ENCODE measurements around the gene RPTOR. TPM values are rescaled to one million over a fixed set of nuclear protein-coding genes. Genes with fewer than 3 reads are reported as not detected.

RPTOR gene
- polyA plus RNA-seq, 1 of the 3 experiments (the other 2 are of a cell fraction), result 14.9 TPM

GRCh38 chr17:80528536-80528935 lies 16.1 kb upstream of the RPTOR start:
- CTCF ChIA-PET, result interaction anchor here (0.7 to 1.3 kb wide), 2 partner anchors 92 to 409 kb away, joined by 3 read pairs; no protein-coding TSS in a partner anchor
- no peak overlapping the region for H3K4me3 ChIP-seq (ENCODE audit: low read depth in 2 of 2, low read length in 1 of 2)

DNA sequence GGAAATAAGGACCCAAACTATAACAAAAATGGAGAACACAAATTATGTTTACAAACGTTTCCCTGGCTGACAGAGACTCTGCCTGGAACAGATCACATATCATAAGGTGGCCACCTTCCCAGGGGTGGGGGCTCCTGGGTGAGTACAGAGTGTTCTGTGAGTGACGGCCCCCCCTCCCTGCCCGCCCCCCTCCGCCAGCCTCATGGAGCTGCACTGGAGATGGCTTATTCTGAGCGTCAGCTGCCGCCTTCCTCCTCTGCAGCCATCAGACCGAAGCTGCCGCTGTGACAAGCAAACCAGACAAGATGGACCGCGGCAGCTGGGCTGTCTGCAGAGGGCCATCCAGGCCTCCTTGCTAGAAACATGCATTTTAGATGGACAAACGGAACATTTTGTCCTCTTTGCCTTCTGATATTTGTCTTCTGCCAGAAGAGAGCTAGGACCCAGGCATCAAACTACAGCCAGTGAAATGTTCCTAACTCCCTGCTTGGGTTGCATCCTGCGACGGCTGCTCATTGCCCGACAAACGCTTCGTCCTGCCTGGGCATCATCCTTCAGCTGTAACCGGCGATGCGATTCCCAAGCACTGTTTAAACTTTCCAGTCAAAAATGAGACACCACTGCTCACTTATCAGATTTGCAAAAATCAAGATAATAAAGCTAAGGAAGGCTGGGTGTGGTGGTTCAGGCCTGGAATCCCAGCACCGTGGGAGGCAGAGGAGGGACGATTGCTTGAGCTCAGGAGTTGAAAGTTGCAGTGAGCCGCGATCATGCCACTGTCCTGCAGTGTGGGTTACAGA lies 15.3 kb upstream of the RPTOR start:
- Histone ChIP-seq H3K4me1 (ENCODE audit: control insufficient read depth in 1 of 2, insufficient read depth in 2 of 2, low read depth in 1 of 2, low read length in 1 of 2) (peaks cover 5% of the 10 kb centered on the region in 2 experiments; a peak in 2 of 4 replicates), H3K27me3 (ENCODE audit: insufficient read depth) (no peaks in the 10 kb centered on the region), H3K9me2 (no peaks in the 10 kb centered on the region), H2AFZ (ENCODE audit: low read depth) (no peak overlapping the region), H3K4me3 (ENCODE audit: low read depth in 2 of 2, low read length in 1 of 2) (no peak overlapping the region), H3K4me2 (no peak overlapping the region), H3K36me3 (replicated peaks in 1 of 2; ENCODE audit: control insufficient read depth in 1 of 2, insufficient read depth in 2 of 2, low read length in 1 of 2) (no peaks in the 10 kb centered on the region), H3F3A (replicated peaks; ENCODE audit: insufficient read depth) (no peaks in the 10 kb centered on the region), H3K9me3 (no peaks in the 10 kb centered on the region), H3K79me2 (ENCODE audit: insufficient read depth) (no peaks in the 10 kb centered on the region), H3K9ac (no peak overlapping the region), H3K27ac (ENCODE audit: low read depth in 2 of 2, low read length in 1 of 2) (no peak overlapping the region), H4K20me1 (ENCODE audit: insufficient read depth) (no peaks in the 10 kb centered on the region)
- WGBS (ENCODE audit: low lambda C conversion rate), result 75% methylated on average over 16 of the region's 23 CpGs
- peak; percentile 40 for DNase-seq
- ChIA-PET CTCF (interaction anchor here (0.7 to 1.3 kb wide), 3 partner anchors 46 to 408 kb away, joined by 3 read pairs; no protein-coding TSS in a partner anchor), POLR2A (interaction anchor here (0.8 to 0.9 kb wide), 2 partner anchors 15 to 75 kb away, joined by 3 read pairs; partner anchors contain the start of gene RPTOR)
- TF ChIP-seq, protein P1, sequence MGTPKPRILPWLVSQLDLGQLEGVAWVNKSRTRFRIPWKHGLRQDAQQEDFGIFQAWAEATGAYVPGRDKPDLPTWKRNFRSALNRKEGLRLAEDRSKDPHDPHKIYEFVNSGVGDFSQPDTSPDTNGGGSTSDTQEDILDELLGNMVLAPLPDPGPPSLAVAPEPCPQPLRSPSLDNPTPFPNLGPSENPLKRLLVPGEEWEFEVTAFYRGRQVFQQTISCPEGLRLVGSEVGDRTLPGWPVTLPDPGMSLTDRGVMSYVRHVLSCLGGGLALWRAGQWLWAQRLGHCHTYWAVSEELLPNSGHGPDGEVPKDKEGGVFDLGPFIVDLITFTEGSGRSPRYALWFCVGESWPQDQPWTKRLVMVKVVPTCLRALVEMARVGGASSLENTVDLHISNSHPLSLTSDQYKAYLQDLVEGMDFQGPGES (IDR thresholded peaks at IDR 0.05; ENCODE audit: low read depth, low read length), result no peak

More at GRCh38 chr17:80528536-80528935, 16.1 kb upstream of the RPTOR start:
- POLR2A ChIA-PET, result no interaction called here
- Histone ChIP-seq H3K9me3 (no peaks in the 10 kb centered on the region), H3K27ac (ENCODE audit: low read depth in 2 of 2, low read length in 1 of 2) (no peak overlapping the region), H3K27me3 (ENCODE audit: insufficient read depth) (no peaks in the 10 kb centered on the region), H2AFZ (ENCODE audit: low read depth) (no peak overlapping the region), H3K79me2 (ENCODE audit: insufficient read depth) (no peaks in the 10 kb centered on the region), H3K36me3 (replicated peaks in 1 of 2; ENCODE audit: control insufficient read depth in 1 of 2, insufficient read depth in 2 of 2, low read length in 1 of 2) (no peaks in the 10 kb centered on the region), H3K4me1 (ENCODE audit: control insufficient read depth in 1 of 2, insufficient read depth in 2 of 2, low read depth in 1 of 2, low read length in 1 of 2) (peaks cover 5 to 9% of the 10 kb centered on the region in 2 experiments; a peak in 2 of 4 replicates), H3K4me2 (no peak overlapping the region), H3K9me2 (no peaks in the 10 kb centered on the region), H3K9ac (no peak overlapping the region), H3F3A (replicated peaks; ENCODE audit: insufficient read depth) (no peaks in the 10 kb centered on the region), H4K20me1 (ENCODE audit: insufficient read depth) (no peaks in the 10 kb centered on the region)
- TF ChIP-seq, protein P2, sequence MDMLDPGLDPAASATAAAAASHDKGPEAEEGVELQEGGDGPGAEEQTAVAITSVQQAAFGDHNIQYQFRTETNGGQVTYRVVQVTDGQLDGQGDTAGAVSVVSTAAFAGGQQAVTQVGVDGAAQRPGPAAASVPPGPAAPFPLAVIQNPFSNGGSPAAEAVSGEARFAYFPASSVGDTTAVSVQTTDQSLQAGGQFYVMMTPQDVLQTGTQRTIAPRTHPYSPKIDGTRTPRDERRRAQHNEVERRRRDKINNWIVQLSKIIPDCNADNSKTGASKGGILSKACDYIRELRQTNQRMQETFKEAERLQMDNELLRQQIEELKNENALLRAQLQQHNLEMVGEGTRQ (IDR thresholded peaks at IDR 0.05; ENCODE audit: borderline replicate concordance, low read depth, low read length), result no peak
- TF ChIP-seq RXRA (IDR thresholded peaks at IDR 0.05; ENCODE audit: borderline replicate concordance, low read depth) (no peak), TAF1 (IDR thresholded peaks at IDR 0.05; ENCODE audit: borderline replicate concordance, low read depth, low read length) (no peak)
- DNase-seq, result peak; percentile 37
- WGBS (ENCODE audit: low lambda C conversion rate), result 75% methylated on average over 8 of the region's 8 CpGs

DNA sequence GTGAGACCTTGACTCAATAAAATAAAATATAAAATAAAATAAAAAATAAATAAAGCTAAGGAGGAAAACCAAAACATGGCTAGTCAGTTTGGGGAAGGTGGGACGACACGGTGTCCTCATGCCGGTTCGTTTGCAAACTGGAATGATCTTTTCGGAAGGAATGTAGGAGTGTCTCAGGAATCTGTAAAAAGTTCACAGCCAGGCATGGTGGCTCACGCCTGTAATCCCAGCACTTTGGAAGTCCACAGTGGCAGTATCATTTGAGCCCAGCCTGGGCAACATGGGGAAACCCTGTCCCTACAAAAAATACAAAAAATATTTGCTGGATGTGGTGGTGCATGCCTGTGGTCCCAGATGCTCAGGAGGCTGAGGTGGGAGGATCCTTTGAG lies 14.7 kb upstream of the RPTOR start:
- H3K4me3 ChIP-seq (ENCODE audit: low read depth in 2 of 2, low read length in 1 of 2), result no peak overlapping the region
- no peaks in the 10 kb centered on the region for H3K36me3 ChIP-seq (replicated peaks in 1 of 2; ENCODE audit: control insufficient read depth in 1 of 2, insufficient read depth in 2 of 2, low read length in 1 of 2)
- H3K4me1 ChIP-seq (ENCODE audit: control insufficient read depth in 1 of 2, insufficient read depth in 2 of 2, low read depth in 1 of 2, low read length in 1 of 2), result peaks cover 0 to 5% of the 10 kb centered on the region in 2 experiments; a peak in 1 of 4 replicates
- no peak overlapping the region for H3K9ac ChIP-seq
- no peaks in the 10 kb centered on the region for H3K27me3 ChIP-seq (ENCODE audit: insufficient read depth)
- no peaks in the 10 kb centered on the region for H3K9me3 ChIP-seq
- H3F3A ChIP-seq (replicated peaks; ENCODE audit: insufficient read depth), result no peaks in the 10 kb centered on the region
- ChIA-PET CTCF (interaction anchor here (0.9 kb wide), 1 partner anchor 46 kb away, joined by 3 read pairs; no protein-coding TSS in a partner anchor), POLR2A (interaction anchor here (0.8 to 0.9 kb wide), 2 partner anchors 15 to 75 kb away, joined by 3 read pairs; partner anchors contain the start of gene RPTOR)
- no peaks in the 10 kb centered on the region for H3K79me2 ChIP-seq (ENCODE audit: insufficient read depth)
- H3K4me2 ChIP-seq, result no peak overlapping the region
- H2AFZ ChIP-seq (ENCODE audit: low read depth), result no peak overlapping the region
- no peak overlapping the region for H3K27ac ChIP-seq (ENCODE audit: low read depth in 2 of 2, low read length in 1 of 2)
- TF ChIP-seq CHD2 (IDR thresholded peaks at IDR 0.05; ENCODE audit: low read length, partially characterized antibody), result no peak
- no peak for TF ChIP-seq FOXJ3 (CRISPR knock-in tag; IDR thresholded peaks at IDR 0.05)
- TF ChIP-seq RCOR1 (IDR thresholded peaks at IDR 0.05; ENCODE audit: low read length), result no peak
- no peak for TF ChIP-seq RXRA (IDR thresholded peaks at IDR 0.05; ENCODE audit: borderline replicate concordance, low read depth)
- DNase-seq, result no peak
- WGBS (ENCODE audit: low lambda C conversion rate), result 76% methylated on average over 6 of the region's 6 CpGs
- H4K20me1 ChIP-seq (ENCODE audit: insufficient read depth), result no peaks in the 10 kb centered on the region
- H3K9me2 ChIP-seq, result no peaks in the 10 kb centered on the region
